Tibial nerve (tissue), 4 donors: ENCODE results near the gene SLC35A4.

Experiments used
- CTCF ChIP-seq, 5 experiments: fragments of 200-600 bp in 3 of 5; fragments of 450-650 bp in 2 of 5; sonication (generic) in 3 of 5; IDR thresholded peaks; one replicate each; pipeline ENCODE4 v1.5.1; 2016 to 2019; ENCODE audit warnings: antibody characterized with exemption in 5 of 5, mild to moderate bottlenecking in 3 of 5, moderate library complexity in 2 of 5
- EP300 ChIP-seq, 2 donors: sonication (generic); formaldehyde crosslinking; IDR thresholded peaks; one replicate each; pipeline ENCODE4 v1.6.1; 2017; ENCODE audit warnings: antibody characterized with exemption in 2 of 2, mild to moderate bottlenecking in 1 of 2
- POLR2A ChIP-seq, 2 donors: fragments of 450-650 bp; IDR thresholded peaks; one replicate each; pipeline ENCODE4 v1.6.1; 2017; ENCODE audit warnings: antibody characterized with exemption in 2 of 2, mild to moderate bottlenecking in 2 of 2, moderate library complexity in 2 of 2

GRCh38 chr5:140561753-140562523, 2.7 kb upstream of the SLC35A4 start:
- TF ChIP-seq CTCF (IDR thresholded peaks at IDR 0.05) (no peak), EP300 (IDR thresholded peaks at IDR 0.05) (no peak), POLR2A (IDR thresholded peaks at IDR 0.05) (no peak)
